IMR-90 (cell line): ENCODE results near the gene EIF6. TPM values are rescaled to one million over a fixed set of nuclear protein-coding genes. Genes with fewer than 3 reads are reported as not detected.

Source experiments
- ATAC-seq: fragments of 200-7000 bp; cut with Tn5 transposase; 2 replicates; pipeline ENCODE4 v1.9.1; 2020; ENCODE audit warnings: low read depth, mild to moderate bottlenecking, moderate library complexity
- BruUV-seq: library from RNA; stranded (reverse); fragments of 400-500 nt; replicated peaks from 2 replicates; lab custom pipeline; 2021; lab: Mats Ljungman, UMichigan
- CTCF ChIA-PET: fragments of 300-600 bp; formaldehyde crosslinking; extraction: SDS; loops from one replicate; lab custom pipeline; 2021; ENCODE audit warnings: antibody characterized with exemption; lab: Yijun Ruan, JAX
- POLR2A ChIA-PET: fragments of 300-600 bp; sonication (Branson Sonifier 250); formaldehyde crosslinking; loops from one replicate; lab custom pipeline; 2022; ENCODE audit warnings: antibody characterized with exemption; ENCODE audit not compliant: unreplicated experiment; lab: Charles Lee
- DNase-seq: peaks from one replicate; pipeline ENCODE4 v3.0.0; 2013
- H2AFZ ChIP-seq: replicated peaks from 2 replicates; pipeline ENCODE3; 2013; ENCODE audit warnings: low read length, mild to moderate bottlenecking; ENCODE audit not compliant: poor library complexity
- H2AK5ac ChIP-seq: 2 replicates; pipeline ENCODE4 v1.6.1; 2013; ENCODE audit warnings: low read depth, low read length, inconsistent platforms
- H2AK9ac ChIP-seq: replicated peaks from 2 replicates; pipeline ENCODE3; 2013; ENCODE audit warnings: mild to moderate bottlenecking, low read depth, low read length, moderate library complexity; ENCODE audit not compliant: poor library complexity
- H2BK120ac ChIP-seq: 2 replicates; pipeline ENCODE4 v1.6.1; 2013; ENCODE audit warnings: low read depth, low read length, inconsistent platforms
- H2BK15ac ChIP-seq: 3 replicates; pipeline ENCODE4 v1.6.1; 2013; ENCODE audit warnings: low read depth, low read length, inconsistent platforms
- H2BK20ac ChIP-seq: 2 replicates; pipeline ENCODE4 v1.6.1; 2013; ENCODE audit warnings: low read depth, mild to moderate bottlenecking, inconsistent platforms, low read length, moderate library complexity
- H2BK5ac ChIP-seq: 2 replicates; pipeline ENCODE4 v1.6.1; 2013; ENCODE audit warnings: mild to moderate bottlenecking, low read depth, low read length, inconsistent platforms; ENCODE audit not compliant: poor library complexity, severe bottlenecking
- H3K14ac ChIP-seq: replicated peaks from 2 replicates; pipeline ENCODE4 v1.6.1; 2013; ENCODE audit warnings: low read depth, low read length, inconsistent platforms
- H3K18ac ChIP-seq: 2 replicates; pipeline ENCODE4 v1.6.1; 2013; ENCODE audit warnings: low read depth, low read length, control low read depth
- H3K23ac ChIP-seq: 2 replicates; pipeline ENCODE4 v1.6.1; 2013; ENCODE audit warnings: low read depth, low read length, inconsistent platforms
- H3K27ac ChIP-seq: 2 replicates; pipeline ENCODE4 v1.5.1; 2013; ENCODE audit warnings: mild to moderate bottlenecking, control low read depth, low read length; ENCODE audit not compliant: insufficient read depth
- H3K27me3 ChIP-seq: 2 replicates; pipeline ENCODE4 v1.6.1; 2013; ENCODE audit warnings: low read length; ENCODE audit not compliant: control insufficient read depth, insufficient read depth
- H3K36me3 ChIP-seq: 2 replicates; pipeline ENCODE4 v1.6.1; 2013; ENCODE audit warnings: low read length, mixed read lengths; ENCODE audit not compliant: control insufficient read depth, insufficient read depth
- H3K4ac ChIP-seq: 2 replicates; pipeline ENCODE4 v1.6.1; 2013; ENCODE audit warnings: low read depth, low read length, inconsistent platforms
- H3K4me1 ChIP-seq: 2 replicates; pipeline ENCODE4 v1.6.1; 2013; ENCODE audit warnings: low read length, mixed read lengths; ENCODE audit not compliant: control insufficient read depth, insufficient read depth
- H3K4me2 ChIP-seq: 2 replicates; pipeline ENCODE4 v1.6.1; 2013; ENCODE audit warnings: low read depth, mild to moderate bottlenecking, control low read depth, low read length, moderate library complexity
- H3K4me3 ChIP-seq: 2 replicates; pipeline ENCODE4 v1.5.1; 2013; ENCODE audit warnings: low read depth, mild to moderate bottlenecking, control low read depth, low read length, moderate library complexity; ENCODE audit not compliant: insufficient read depth
- H3K56ac ChIP-seq: 2 replicates; pipeline ENCODE4 v1.6.1; 2013; ENCODE audit warnings: low read length, inconsistent platforms; ENCODE audit not compliant: insufficient read depth; ENCODE audit errors: extremely low read depth
- H3K79me1 ChIP-seq, 2 experiments: 2 replicates each; pipeline ENCODE4 v1.6.1; 2013; ENCODE audit warnings: low read length in 2 of 2, inconsistent platforms in 1 of 2, low read depth in 1 of 2
- H3K9ac ChIP-seq: 2 replicates; pipeline ENCODE4 v1.6.1; 2013; ENCODE audit warnings: low read depth, low read length, control low read depth
- H3K9me1 ChIP-seq: 2 replicates; pipeline ENCODE4 v1.6.1; 2013; ENCODE audit warnings: low read length, inconsistent platforms; ENCODE audit not compliant: insufficient read depth
- H3K9me3 ChIP-seq: 2 replicates; pipeline ENCODE4 v1.6.1; 2013; ENCODE audit warnings: low read length; ENCODE audit not compliant: control insufficient read depth, insufficient read depth
- H4K20me1 ChIP-seq: 2 replicates; pipeline ENCODE4 v1.6.1; 2013; ENCODE audit warnings: low read length, inconsistent platforms; ENCODE audit not compliant: insufficient read depth
- H4K5ac ChIP-seq: 2 replicates; pipeline ENCODE4 v1.6.1; 2013; ENCODE audit warnings: mild to moderate bottlenecking, low read depth, low read length, control low read depth
- H4K8ac ChIP-seq, 2 experiments: 2 replicates each; pipeline ENCODE4 v1.6.1; 2013; ENCODE audit warnings: low read depth in 2 of 2, low read length in 2 of 2, control low read depth in 1 of 2, inconsistent platforms in 1 of 2
- H4K91ac ChIP-seq: 2 replicates; pipeline ENCODE4 v1.6.1; 2013; ENCODE audit warnings: low read depth, low read length, inconsistent platforms; ENCODE audit not compliant: insufficient read depth
- CEBPB ChIP-seq: IDR thresholded peaks from 2 replicates; pipeline ENCODE4 v1.6.1; 2012; ENCODE audit warnings: low read depth, low read length, improper control_type of control experiment
- MXI1 ChIP-seq: IDR thresholded peaks from 2 replicates; pipeline ENCODE4 v1.6.1; 2012; ENCODE audit warnings: low read depth, mild to moderate bottlenecking, low read length, moderate library complexity, borderline replicate concordance
- USF2 ChIP-seq: fragments of 150-350 bp; IDR thresholded peaks from 2 replicates; pipeline ENCODE4 v1.6.1; 2017; ENCODE audit warnings: mild to moderate bottlenecking, antibody characterized with exemption, low read length, low read depth
- WGBS, 2 experiments: methylation state at CpG; one replicate each; pipeline versions ENCODE4 v1.1.5 to v1.1.7; 2013; ENCODE audit warnings: missing lambda C conversion rate in 2 of 2; ENCODE audit not compliant: insufficient read length in 1 of 2; ENCODE audit errors: extremely low coverage in 2 of 2; 5-methylcytosine and 5-hydroxymethylcytosine counted together
- dilution Hi-C: fragments of 300-500 bp; cut with HindIII; formaldehyde crosslinking; loops from one replicate; pipeline ENCODE4 v1.14.3; 2018; ENCODE audit warnings: low sequenced_read_pairs; ENCODE audit not compliant: unreplicated experiment
- in situ Hi-C: fragments of 300-500 bp; cut with MboI; formaldehyde crosslinking; loops from 3 replicates; pipeline ENCODE4 v1.14.3; 2019; ENCODE audit warnings: low sequenced_read_pairs, inconsistent platforms, mixed read lengths
- intact Hi-C: fragments of 100-400 bp; cut with micrococcal nuclease; formaldehyde crosslinking; loops from 2 replicates; pipeline ENCODE4 v1.10.0; 2022
- polyA plus RNA-seq, 3 experiments: library from polyadenylated mRNA; depleted of rRNA; stranded (reverse); fragments of >200 nt; gene quantifications; 2 replicates each; pipeline ENCODE4 v1.2.3, GENCODE V29; 2012; ENCODE audit warnings: low replicate concordance in 1 of 3
- total RNA-seq: library from RNA; depleted of rRNA; stranded (reverse); fragments of >200 nt; gene quantifications from 2 replicates; pipeline ENCODE4 v1.2.3, GENCODE V29; 2012

Gene EIF6
- total and polyA plus RNA-seq, 2 of the 4 experiments (the other 2 are of a cell fraction): 215 to 227 TPM

GRCh38 chr20:35279040-35279439, 5.5 kb downstream of the EIF6 start:
- DNase-seq (peak; percentile 27), ATAC-seq (no peak)
- Histone ChIP-seq H2BK120ac (no peak overlapping the region), H3K79me1 (peaks cover 30 to 82% of the 10 kb centered on the region in 2 experiments), H4K20me1 (peaks cover 4% of the 10 kb centered on the region), H2BK15ac (no peak overlapping the region), H3K27ac (no peak overlapping the region), H3K14ac (no peak overlapping the region), H4K5ac (no peak overlapping the region), H3K27me3 (no peaks in the 10 kb centered on the region), H3K4me3 (no peak overlapping the region), H3K56ac (no peak overlapping the region), H3K4ac (no peak overlapping the region), H3K9me1 (0 out of 2 replicates have a peak, but pooled peaks cover 6% of the 10 kb centered on the region), H3K36me3 (peaks cover 47% of the 10 kb centered on the region), H4K8ac (no peak overlapping the region), H3K18ac (no peak overlapping the region), H2AFZ (no peak overlapping the region), H2AK9ac (peak overlapping the region; percentile 88), H3K9me3 (no peaks in the 10 kb centered on the region), H3K23ac (no peak overlapping the region), H2BK5ac (no peak overlapping the region), H3K4me1 (peaks cover 10% of the 10 kb centered on the region), H3K4me2 (no peak overlapping the region), H2BK20ac (no peak overlapping the region), H4K91ac (no peak overlapping the region), H2AK5ac (no peak overlapping the region), H3K9ac (no peak overlapping the region)
- dilution Hi-C loops: no loop called here
- in situ Hi-C loops: no loop called here
- BruUV-seq: no TSS peak
- CTCF ChIA-PET: no interaction called here
- no CpG with 5 or more reads among the region's 5 CpGs for WGBS, 2 experiments
- TF ChIP-seq USF2 (no peak), CEBPB (no peak), MXI1 (no peak)
- intact Hi-C loops: loop anchor here (10.0 kb wide), 2 partner anchors 156 to 404 kb away; partner anchors contain the start of genes ACSS2, GDF5 and GGT7
- POLR2A ChIA-PET: no interaction called here
